Tibial artery (tissue), 4 donors: ENCODE measurements around the gene WT1.

Experiments used
- DNase-seq, 2 donors: peaks; one replicate each; pipeline ENCODE4 v3.0.0-alpha.2; 2019
- H3K27ac ChIP-seq, 2 donors: fragments of 200-600 bp; sonication (generic) in 1 of 2; 1 replicate in 1 of 2; 2 replicates in 1 of 2; pipeline ENCODE4 v1.5.1; 2018 to 2019; ENCODE audit warnings: mild to moderate bottlenecking in 1 of 2
- H3K27me3 ChIP-seq, 2 donors: fragments of 200-600 bp; sonication (generic) in 1 of 2; one replicate each; pipeline versions ENCODE4 v1.5.1 to v1.6.0; 2016 to 2019
- H3K36me3 ChIP-seq, 3 donors: fragments of 200-600 bp; sonication (generic) in 2 of 3; one replicate each; pipeline ENCODE4 v1.5.1; 2016 to 2019; ENCODE audit warnings: mild to moderate bottlenecking in 2 of 3
- H3K4me1 ChIP-seq, 4 donors: fragments of 200-600 bp; sonication (generic) in 2 of 4; 1 replicate in 3 of 4; 2 replicates in 1 of 4; pipeline ENCODE4 v1.5.1; 2016 to 2019
- H3K4me3 ChIP-seq, 2 donors: fragments of 200-600 bp; sonication (generic) in 1 of 2; 1 replicate in 1 of 2; 2 replicates in 1 of 2; pipeline ENCODE4 v1.5.1; 2018 to 2019; ENCODE audit warnings: mild to moderate bottlenecking in 2 of 2
- H3K9me3 ChIP-seq, 3 donors: fragments of 200-600 bp; sonication (generic) in 1 of 3; one replicate each; pipeline ENCODE4 v1.5.1; 2016 to 2019
- CTCF ChIP-seq, 2 experiments: fragments of 200-600 bp in 1 of 2; fragments of 450-650 bp in 1 of 2; IDR thresholded peaks; one replicate each; pipeline ENCODE4 v1.5.1; 2017 to 2019; ENCODE audit warnings: antibody characterized with exemption in 2 of 2, mild to moderate bottlenecking in 1 of 2, moderate library complexity in 1 of 2
- intact Hi-C: fragments of 100-400 bp; cut with DNase I; formaldehyde crosslinking; loops from one replicate; pipeline ENCODE4 v1.15.0; 2023; ENCODE audit warnings: low total_unique reads

Gene WT1

GRCh38 chr11:32348502-32348901, 86.8 kb downstream of the WT1 start:
- Histone ChIP-seq H3K4me3 (no peak overlapping the region), H3K36me3 (no peaks in the 10 kb centered on the region), H3K27me3 (peaks cover 0 to 12% of the 10 kb centered on the region in 2 donors), H3K4me1 (no peaks in the 10 kb centered on the region), H3K9me3 (no peaks in the 10 kb centered on the region), H3K27ac (no peak overlapping the region)
- no peak for DNase-seq
- intact Hi-C loops: no loop called here
- TF ChIP-seq CTCF (IDR thresholded peaks at IDR 0.05): no peak

- no peak for TF ChIP-seq CTCF (IDR thresholded peaks at IDR 0.05)
- intact Hi-C loops: no loop called here
- peaks cover 0 to 8% of the 10 kb centered on the region in 2 donors for H3K27me3 ChIP-seq
- no peak overlapping the region for H3K27ac ChIP-seq
- H3K9me3 ChIP-seq: no peaks in the 10 kb centered on the region
- no peaks in the 10 kb centered on the region for H3K4me1 ChIP-seq
- H3K36me3 ChIP-seq: no peaks in the 10 kb centered on the region
- no peak for DNase-seq
- no peak overlapping the region for H3K4me3 ChIP-seq
Observed at GRCh38 chr11:32344946-32345345, 90.4 kb downstream of the WT1 start.

GRCh38 chr11:32343325-32344008, 91.9 kb downstream of the WT1 start:
- H3K27ac ChIP-seq: no peak overlapping the region
- H3K27me3 ChIP-seq: peaks cover 0 to 8% of the 10 kb centered on the region in 2 donors
- DNase-seq: no peak

GRCh38 chr11:32341620-32342613, 93.4 kb downstream of the WT1 start:
- Histone ChIP-seq H3K27ac (no peak overlapping the region), H3K27me3 (peaks cover 0 to 8% of the 10 kb centered on the region in 2 donors), H3K36me3 (no peaks in the 10 kb centered on the region), H3K4me1 (no peaks in the 10 kb centered on the region), H3K4me3 (no peak overlapping the region), H3K9me3 (no peaks in the 10 kb centered on the region)
- DNase-seq: no peak
- TF ChIP-seq CTCF (IDR thresholded peaks at IDR 0.05): no peak
- intact Hi-C loops: no loop called here

More at GRCh38 chr11:32343325-32344008, 91.9 kb downstream of the WT1 start:
- H3K36me3 ChIP-seq: no peaks in the 10 kb centered on the region
- H3K9me3 ChIP-seq: no peaks in the 10 kb centered on the region
- intact Hi-C loops: no loop called here
- no peak overlapping the region for H3K4me3 ChIP-seq
- no peak for TF ChIP-seq CTCF (IDR thresholded peaks at IDR 0.05)
- no peaks in the 10 kb centered on the region for H3K4me1 ChIP-seq

GRCh38 chr11:32340181-32340580, 95.2 kb downstream of the WT1 start:
- intact Hi-C loops: no loop called here
- no peak overlapping the region for H3K4me3 ChIP-seq
- no peak overlapping the region for H3K27ac ChIP-seq
- no peaks in the 10 kb centered on the region for H3K9me3 ChIP-seq
- TF ChIP-seq CTCF (IDR thresholded peaks at IDR 0.05): no peak
- DNase-seq: no peak
- no peaks in the 10 kb centered on the region for H3K27me3 ChIP-seq
- no peaks in the 10 kb centered on the region for H3K36me3 ChIP-seq
- H3K4me1 ChIP-seq: no peaks in the 10 kb centered on the region
